CD4-positive, alpha-beta T cell treated with Interleukin-4 for 4 hours (primary cell): ENCODE results near the gene APBA1.

ENCODE experiments used
- DNase-seq: peaks from one replicate; pipeline ENCODE4 v3.0.0-alpha.2; 2020

Gene APBA1

GRCh38 chr9:69655065-69655464 is 17.1 kb downstream of the APBA1 start:
- no peak for DNase-seq

- no peak for DNase-seq
Measured at GRCh38 chr9:69653261-69653660, 18.9 kb downstream of the APBA1 start.

- DNase-seq, result no peak
Measured at GRCh38 chr9:69649566-69650250, 22.5 kb downstream of the APBA1 start.

GRCh38 chr9:69647804-69648203 is 24.4 kb downstream of the APBA1 start:
- DNase-seq, result no peak

- no peak for DNase-seq
Measured at GRCh38 chr9:69646810-69647209, 25.4 kb downstream of the APBA1 start.

- no peak for DNase-seq
Measured at GRCh38 chr9:69645488-69645887, 26.7 kb downstream of the APBA1 start.

GRCh38 chr9:69643098-69643497 is 29.1 kb downstream of the APBA1 start:
- no peak for DNase-seq

- no peak for DNase-seq
Measured at GRCh38 chr9:69637817-69638200, 34.4 kb downstream of the APBA1 start.

GRCh38 chr9:69637193-69637816 is 34.9 kb downstream of the APBA1 start:
- no peak for DNase-seq

- DNase-seq, result no peak
Measured at GRCh38 chr9:69633716-69634115, 38.5 kb downstream of the APBA1 start.

GRCh38 chr9:69632768-69633167 is 39.4 kb downstream of the APBA1 start:
- no peak for DNase-seq

GRCh38 chr9:69627281-69627680 is 44.9 kb downstream of the APBA1 start:
- no peak for DNase-seq

- DNase-seq, result no peak
Measured at GRCh38 chr9:69623276-69623675, 48.9 kb downstream of the APBA1 start.

- DNase-seq, result no peak
Measured at GRCh38 chr9:69622676-69623075, 49.5 kb downstream of the APBA1 start.

- no peak for DNase-seq
Measured at GRCh38 chr9:69621730-69622460, 50.3 kb downstream of the APBA1 start.

- no peak for DNase-seq
Measured at GRCh38 chr9:69620731-69621130, 51.4 kb downstream of the APBA1 start.

- no peak for DNase-seq
Measured at GRCh38 chr9:69619233-69619632, 52.9 kb downstream of the APBA1 start.

GRCh38 chr9:69617006-69617405 is 55.2 kb downstream of the APBA1 start:
- no peak for DNase-seq

GRCh38 chr9:69615880-69616279 is 56.3 kb downstream of the APBA1 start:
- no peak for DNase-seq

- no peak for DNase-seq
Measured at GRCh38 chr9:69611221-69611620, 61.0 kb downstream of the APBA1 start.

- no peak for DNase-seq
Measured at GRCh38 chr9:69609156-69609555, 63.0 kb downstream of the APBA1 start.

- no peak for DNase-seq
Measured at GRCh38 chr9:69606089-69606488, 66.1 kb downstream of the APBA1 start.

GRCh38 chr9:69605406-69605805 is 66.8 kb downstream of the APBA1 start:
- no peak for DNase-seq

- DNase-seq, result no peak
Measured at GRCh38 chr9:69604568-69605219, 67.5 kb downstream of the APBA1 start.
